HUES48 (cell line): ENCODE results near the gene ATXN1.

Experiments used
- H3K27ac ChIP-seq: one replicate; pipeline ENCODE4 v1.7.0; 2013; ENCODE audit warnings: low read depth, low read length, inconsistent platforms
- H3K27me3 ChIP-seq: 2 replicates; pipeline ENCODE4 v1.6.1; 2013; ENCODE audit warnings: mild to moderate bottlenecking, low read length; ENCODE audit not compliant: control insufficient read depth, insufficient read depth
- H3K36me3 ChIP-seq: 2 replicates; pipeline ENCODE4 v1.6.1; 2013; ENCODE audit warnings: low read length; ENCODE audit not compliant: control insufficient read depth, insufficient read depth
- H3K4me1 ChIP-seq: 2 replicates; pipeline ENCODE4 v1.6.1; 2013; ENCODE audit warnings: mild to moderate bottlenecking, low read length; ENCODE audit not compliant: control insufficient read depth, insufficient read depth
- H3K4me3 ChIP-seq: 2 replicates; pipeline ENCODE4 v1.5.1; 2013; ENCODE audit warnings: mild to moderate bottlenecking, low read depth, low read length
- H3K9ac ChIP-seq: 2 replicates; pipeline ENCODE4 v1.6.1; 2013; ENCODE audit warnings: mild to moderate bottlenecking, low read depth, low read length, moderate library complexity
- H3K9me3 ChIP-seq: 2 replicates; pipeline ENCODE4 v1.6.1; 2013; ENCODE audit warnings: low read length; ENCODE audit not compliant: control insufficient read depth, insufficient read depth

Gene ATXN1

GRCh38 chr6:16292432-16292831 lies 468.8 kb downstream of the ATXN1 start:
- Histone ChIP-seq H3K4me1 (peaks cover 2% of the 10 kb centered on the region; the same call in 1 of the 2 replicates), H3K36me3 (no peaks in the 10 kb centered on the region), H3K27ac (no peak overlapping the region), H3K9me3 (no peaks in the 10 kb centered on the region), H3K27me3 (no peaks in the 10 kb centered on the region; the same call in 1 of the 2 replicates), H3K9ac (no peak overlapping the region), H3K4me3 (no peak overlapping the region)

GRCh38 chr6:16291739-16292138 lies 469.5 kb downstream of the ATXN1 start:
- no peaks in the 10 kb centered on the region for H3K9me3 ChIP-seq
- H3K4me1 ChIP-seq: peaks cover 2% of the 10 kb centered on the region; the same call in 1 of the 2 replicates
- H3K4me3 ChIP-seq: no peak overlapping the region
- H3K9ac ChIP-seq: no peak overlapping the region
- H3K27me3 ChIP-seq: no peaks in the 10 kb centered on the region; the same call in 1 of the 2 replicates
- H3K27ac ChIP-seq: no peak overlapping the region
- no peaks in the 10 kb centered on the region for H3K36me3 ChIP-seq

- Histone ChIP-seq H3K9me3 (no peaks in the 10 kb centered on the region), H3K4me1 (peaks cover 2% of the 10 kb centered on the region; the same call in 1 of the 2 replicates), H3K4me3 (no peak overlapping the region), H3K27me3 (no peaks in the 10 kb centered on the region; the same call in 1 of the 2 replicates), H3K36me3 (no peaks in the 10 kb centered on the region), H3K9ac (no peak overlapping the region), H3K27ac (no peak overlapping the region)
Measured at GRCh38 chr6:16288163-16288562, 473.1 kb downstream of the ATXN1 start.

- Histone ChIP-seq H3K9me3 (no peaks in the 10 kb centered on the region), H3K27me3 (no peaks in the 10 kb centered on the region; the same call in 1 of the 2 replicates), H3K27ac (no peak overlapping the region), H3K36me3 (no peaks in the 10 kb centered on the region), H3K9ac (no peak overlapping the region), H3K4me1 (peaks cover 2% of the 10 kb centered on the region; the same call in 1 of the 2 replicates), H3K4me3 (no peak overlapping the region)
Measured at GRCh38 chr6:16286151-16286522, 475.1 kb downstream of the ATXN1 start.

GRCh38 chr6:16285467-16286150 lies 475.7 kb downstream of the ATXN1 start:
- Histone ChIP-seq H3K9ac (no peak overlapping the region), H3K27ac (no peak overlapping the region), H3K4me3 (no peak overlapping the region), H3K27me3 (no peaks in the 10 kb centered on the region; the same call in 1 of the 2 replicates), H3K4me1 (peaks cover 2% of the 10 kb centered on the region; the same call in 1 of the 2 replicates), H3K36me3 (no peaks in the 10 kb centered on the region), H3K9me3 (no peaks in the 10 kb centered on the region)

GRCh38 chr6:16284472-16284871 lies 476.8 kb downstream of the ATXN1 start:
- Histone ChIP-seq H3K27ac (no peak overlapping the region), H3K4me3 (no peak overlapping the region), H3K36me3 (no peaks in the 10 kb centered on the region), H3K4me1 (no peaks in the 10 kb centered on the region), H3K9me3 (no peaks in the 10 kb centered on the region), H3K27me3 (no peaks in the 10 kb centered on the region; the same call in 1 of the 2 replicates), H3K9ac (no peak overlapping the region)

GRCh38 chr6:16282370-16282769 lies 478.9 kb downstream of the ATXN1 start:
- Histone ChIP-seq H3K36me3 (no peaks in the 10 kb centered on the region), H3K9me3 (no peaks in the 10 kb centered on the region), H3K9ac (no peak overlapping the region), H3K27ac (no peak overlapping the region), H3K4me1 (0 out of 2 replicates have a peak, but pooled peaks cover 2% of the 10 kb centered on the region), H3K4me3 (no peak overlapping the region), H3K27me3 (no peaks in the 10 kb centered on the region; the same call in 1 of the 2 replicates)

- H3K4me3 ChIP-seq: no peak overlapping the region
- H3K4me1 ChIP-seq: 0 out of 2 replicates have a peak, but pooled peaks cover 3% of the 10 kb centered on the region
- H3K36me3 ChIP-seq: no peaks in the 10 kb centered on the region
- no peaks in the 10 kb centered on the region for H3K9me3 ChIP-seq
- no peak overlapping the region for H3K27ac ChIP-seq
- no peak overlapping the region for H3K9ac ChIP-seq
- H3K27me3 ChIP-seq: no peaks in the 10 kb centered on the region
Measured at GRCh38 chr6:16279243-16279642, 482.0 kb downstream of the ATXN1 start.

- Histone ChIP-seq H3K9me3 (no peaks in the 10 kb centered on the region), H3K27ac (no peak overlapping the region), H3K27me3 (no peaks in the 10 kb centered on the region), H3K9ac (no peak overlapping the region), H3K36me3 (no peaks in the 10 kb centered on the region), H3K4me1 (0 out of 2 replicates have a peak, but pooled peaks cover 3% of the 10 kb centered on the region), H3K4me3 (no peak overlapping the region)
Measured at GRCh38 chr6:16278750-16279149, 482.5 kb downstream of the ATXN1 start.

GRCh38 chr6:16278048-16278724 lies 483.1 kb downstream of the ATXN1 start:
- H3K27me3 ChIP-seq: no peaks in the 10 kb centered on the region
- H3K9ac ChIP-seq: no peak overlapping the region
- H3K36me3 ChIP-seq: no peaks in the 10 kb centered on the region
- no peaks in the 10 kb centered on the region for H3K9me3 ChIP-seq
- H3K4me1 ChIP-seq: 0 out of 2 replicates have a peak, but pooled peaks cover 3% of the 10 kb centered on the region
- no peak overlapping the region for H3K4me3 ChIP-seq
- peak overlapping the region; percentile 36 for H3K27ac ChIP-seq
